IMR-90 (cell line): ENCODE results near the gene NCCRP1.

ENCODE experiments used
- CTCF ChIP-seq: conservative IDR thresholded peaks from 2 replicates; pipeline ENCODE4 v1.5.1; 2012; ENCODE audit warnings: mild to moderate bottlenecking, low read depth, low read length, improper control_type of control experiment
- USF2 ChIP-seq: fragments of 150-350 bp; IDR thresholded peaks from 2 replicates; pipeline ENCODE4 v1.6.1; 2017; ENCODE audit warnings: mild to moderate bottlenecking, antibody characterized with exemption, low read length, low read depth

GRCh38 chr19:39166571-39167391, 30.0 kb upstream of the NCCRP1 start:
- no peak for TF ChIP-seq CTCF
- TF ChIP-seq USF2: no peak
